Brain microvascular endothelial cell (primary cell): ENCODE data around the gene FOXF2.

ENCODE experiments used
- DNase-seq: peaks from one replicate; pipeline ENCODE4 v3.0.0-alpha.2; 2020
- H3K27ac ChIP-seq: fragments of 250-450 bp; sonication (Bioruptor Pico); 2 replicates; pipeline ENCODE4 v1.5.1; 2020; ENCODE audit warnings: mild to moderate bottlenecking, moderate library complexity
- H3K27me3 ChIP-seq: fragments of 250-450 bp; sonication (Bioruptor Pico); replicated peaks from 2 replicates; pipeline ENCODE4 v1.5.1; 2020; ENCODE audit warnings: mild to moderate bottlenecking
- H3K36me3 ChIP-seq: fragments of 250-450 bp; sonication (Bioruptor Pico); replicated peaks from 2 replicates; pipeline ENCODE4 v1.5.1; 2020; ENCODE audit warnings: mild to moderate bottlenecking
- H3K4me3 ChIP-seq: 2 replicates; pipeline ENCODE4 v1.5.1; 2011; ENCODE audit warnings: low read depth, mild to moderate bottlenecking, control low read depth, low read length, moderate library complexity
- in situ Hi-C: cut with HindIII; loops from 2 replicates; pipeline ENCODE4 v1.10.0; 2017; ENCODE audit warnings: low sequenced_read_pairs, low pct_ligation_motif_present
- TF ChIP-seq, protein P1 (sequence below): IDR thresholded peaks from 2 replicates; pipeline ENCODE4 v1.5.1; 2011; ENCODE audit warnings: low read depth, mild to moderate bottlenecking, moderate library complexity, low read length, control low read depth, inconsistent platforms; ENCODE audit errors: missing control alignments

Gene FOXF2

DNA sequence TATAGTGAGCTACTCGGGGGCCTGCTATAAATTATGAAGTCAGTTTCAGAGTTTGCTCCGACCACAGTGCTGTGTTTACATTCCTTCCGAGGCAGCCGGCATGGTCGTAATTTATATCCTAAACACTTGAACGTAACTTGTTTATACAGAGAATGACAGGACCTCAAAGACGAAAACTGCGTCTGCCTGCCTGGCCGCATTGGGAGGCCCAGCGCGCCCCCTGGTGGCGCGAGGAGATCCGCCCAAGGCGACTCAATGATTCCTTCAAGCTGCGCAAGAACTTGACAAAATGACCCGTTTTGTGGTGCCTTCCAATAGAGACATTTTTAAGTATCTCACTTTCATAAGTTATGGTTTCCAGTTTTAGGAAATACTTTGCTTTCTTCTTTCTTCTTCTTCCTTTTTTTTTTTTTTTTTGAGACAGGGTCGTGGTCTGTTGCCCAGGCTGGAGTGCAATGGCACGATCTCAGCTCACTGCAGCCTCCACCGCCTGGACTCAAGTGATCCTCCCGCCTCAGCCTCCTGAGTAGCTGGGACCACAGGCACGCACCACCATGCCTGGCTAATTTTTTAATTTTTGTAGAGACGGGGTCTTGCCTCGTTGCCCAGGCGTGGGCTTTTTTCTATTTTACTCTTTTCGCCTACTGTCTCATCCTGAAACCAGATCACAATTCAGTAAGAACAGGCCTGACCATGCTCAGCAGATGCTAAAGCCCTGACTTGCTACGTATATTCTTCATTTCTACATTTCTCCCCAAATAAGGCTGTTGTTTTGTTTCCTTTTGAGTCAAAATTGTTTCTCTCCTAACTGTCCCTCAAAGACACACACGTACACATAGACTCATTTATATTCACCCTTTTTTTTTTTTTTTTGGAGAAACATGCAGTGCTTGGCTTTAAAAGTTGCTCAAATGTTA, 7.8 kb downstream of the FOXF2 start:
- peak; percentile 69 for DNase-seq
- in situ Hi-C loops = no loop called here
- TF ChIP-seq, protein P1, sequence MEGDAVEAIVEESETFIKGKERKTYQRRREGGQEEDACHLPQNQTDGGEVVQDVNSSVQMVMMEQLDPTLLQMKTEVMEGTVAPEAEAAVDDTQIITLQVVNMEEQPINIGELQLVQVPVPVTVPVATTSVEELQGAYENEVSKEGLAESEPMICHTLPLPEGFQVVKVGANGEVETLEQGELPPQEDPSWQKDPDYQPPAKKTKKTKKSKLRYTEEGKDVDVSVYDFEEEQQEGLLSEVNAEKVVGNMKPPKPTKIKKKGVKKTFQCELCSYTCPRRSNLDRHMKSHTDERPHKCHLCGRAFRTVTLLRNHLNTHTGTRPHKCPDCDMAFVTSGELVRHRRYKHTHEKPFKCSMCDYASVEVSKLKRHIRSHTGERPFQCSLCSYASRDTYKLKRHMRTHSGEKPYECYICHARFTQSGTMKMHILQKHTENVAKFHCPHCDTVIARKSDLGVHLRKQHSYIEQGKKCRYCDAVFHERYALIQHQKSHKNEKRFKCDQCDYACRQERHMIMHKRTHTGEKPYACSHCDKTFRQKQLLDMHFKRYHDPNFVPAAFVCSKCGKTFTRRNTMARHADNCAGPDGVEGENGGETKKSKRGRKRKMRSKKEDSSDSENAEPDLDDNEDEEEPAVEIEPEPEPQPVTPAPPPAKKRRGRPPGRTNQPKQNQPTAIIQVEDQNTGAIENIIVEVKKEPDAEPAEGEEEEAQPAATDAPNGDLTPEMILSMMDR = peak; percentile 99
- Histone ChIP-seq H3K27me3 (peaks cover 28% of the 10 kb centered on the region), H3K27ac (no peak overlapping the region), H3K4me3 (no peak overlapping the region), H3K36me3 (no peaks in the 10 kb centered on the region)

DNA sequence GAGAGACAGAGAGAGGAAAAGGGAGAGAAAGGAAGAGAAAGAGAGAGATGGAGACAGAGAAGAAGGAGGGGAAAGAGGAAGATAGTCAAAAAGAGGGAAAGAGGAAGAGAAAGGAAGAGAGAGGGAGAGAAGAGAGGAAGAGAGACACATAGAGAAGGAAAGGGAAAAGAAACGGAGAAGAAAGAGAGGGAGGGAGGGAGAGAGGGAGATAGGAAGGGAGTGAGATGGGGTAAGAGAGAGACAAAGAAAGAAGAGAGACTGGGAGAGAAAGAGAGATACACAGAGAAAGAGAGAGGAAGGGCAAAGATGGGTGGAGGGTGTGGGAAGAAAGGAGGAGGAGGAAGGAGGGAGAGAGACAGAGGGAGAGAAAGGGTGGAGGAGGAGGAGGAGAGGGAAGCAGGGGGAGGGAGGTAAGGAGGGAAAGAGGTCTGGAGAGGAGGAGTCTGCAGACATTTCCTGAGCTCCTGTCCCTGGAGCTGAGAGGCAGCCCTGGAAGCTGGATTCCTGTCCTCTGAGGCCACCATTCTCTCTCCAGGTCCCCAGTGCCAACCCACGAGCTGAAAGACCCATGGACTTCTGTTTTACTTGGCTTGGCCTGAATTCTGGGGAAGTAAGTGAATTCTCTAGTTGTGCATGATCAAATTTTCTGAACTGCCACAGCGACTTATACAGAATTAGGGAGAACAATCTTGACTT, 9.9 kb downstream of the FOXF2 start:
- DNase-seq = no peak
- in situ Hi-C loops = no loop called here
- H3K27ac ChIP-seq = no peak overlapping the region
- no peak overlapping the region for H3K4me3 ChIP-seq
- H3K36me3 ChIP-seq = no peaks in the 10 kb centered on the region
- peaks cover 9% of the 10 kb centered on the region for H3K27me3 ChIP-seq
- TF ChIP-seq, protein P1 = no peak

DNA sequence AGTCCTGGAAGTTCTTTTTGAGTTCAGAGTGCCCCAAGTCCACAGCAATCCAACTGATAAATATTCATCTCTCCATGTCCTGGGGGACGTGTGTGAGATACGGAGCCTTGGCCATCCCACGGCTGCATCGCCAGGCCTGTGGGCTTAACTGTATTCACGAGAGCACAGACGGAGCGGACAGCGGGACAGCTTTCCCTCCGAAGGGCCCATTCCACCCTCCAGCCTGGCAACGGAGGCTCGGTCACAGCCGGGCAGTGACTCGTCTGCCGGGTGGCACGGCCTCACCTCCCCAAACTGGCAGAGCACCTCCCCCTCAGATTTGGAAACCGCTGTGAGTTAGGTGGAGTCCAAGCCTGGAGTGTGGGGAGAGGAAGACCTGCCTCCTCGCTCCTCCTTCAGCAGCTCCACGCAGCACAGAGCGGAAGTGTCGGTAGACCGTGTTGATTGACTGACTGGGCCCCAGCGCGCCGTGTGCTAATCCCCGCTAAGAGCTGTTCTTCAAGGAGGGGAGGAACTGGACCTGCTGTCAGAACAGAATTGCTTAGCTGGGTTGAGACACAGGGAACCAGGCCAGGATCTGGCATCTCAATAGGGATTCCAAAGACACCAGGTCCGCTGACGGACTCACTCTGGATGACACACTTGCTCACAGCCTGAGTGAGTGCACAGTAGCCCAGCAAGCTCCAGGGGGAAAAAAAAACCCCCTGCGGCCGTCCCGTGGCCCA, 10.9 kb downstream of the FOXF2 start:
- in situ Hi-C loops = no loop called here
- TF ChIP-seq, protein P1 = no peak
- DNase-seq = no peak
- H3K27me3 ChIP-seq = no peaks in the 10 kb centered on the region
- H3K4me3 ChIP-seq = no peak overlapping the region
- no peaks in the 10 kb centered on the region for H3K36me3 ChIP-seq
- H3K27ac ChIP-seq = no peak overlapping the region

DNA sequence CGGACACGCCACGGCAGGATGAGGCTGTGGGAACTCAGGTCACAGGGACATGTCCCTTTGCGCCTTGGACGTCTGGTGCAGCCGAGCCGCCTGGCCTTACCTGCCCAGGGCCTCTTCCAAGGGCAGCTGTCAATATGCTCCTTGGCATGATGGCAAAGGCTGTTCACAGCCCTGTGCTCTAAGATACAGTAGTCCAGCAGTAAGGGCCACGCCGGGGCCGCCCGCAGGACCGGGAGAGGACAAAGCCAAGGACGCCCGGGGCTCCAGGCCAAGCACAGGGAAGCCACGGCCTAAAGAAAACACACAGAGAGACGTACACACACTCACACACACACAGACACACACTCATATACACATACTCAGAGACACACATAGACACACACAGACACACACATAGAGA, 13.0 kb downstream of the FOXF2 start:
- H3K27me3 ChIP-seq = no peaks in the 10 kb centered on the region
- DNase-seq = no peak
- H3K4me3 ChIP-seq = no peak overlapping the region
- TF ChIP-seq, protein P1 = no peak
- no peaks in the 10 kb centered on the region for H3K36me3 ChIP-seq
- no peak overlapping the region for H3K27ac ChIP-seq
- in situ Hi-C loops = no loop called here

DNA sequence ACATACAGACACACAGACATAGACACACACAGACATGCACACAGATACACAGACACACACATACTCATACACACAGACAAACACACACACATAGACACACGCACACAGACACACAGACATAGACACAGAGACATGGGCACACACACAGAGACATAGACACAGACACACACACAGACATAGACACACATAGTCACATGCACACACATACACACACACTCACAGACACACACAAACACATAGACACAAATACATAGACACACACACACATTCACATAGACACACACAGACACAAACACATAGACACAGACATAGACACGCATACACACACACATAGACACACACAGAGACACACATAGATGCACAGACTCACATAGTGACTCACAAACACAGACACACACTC, 13.5 kb downstream of the FOXF2 start:
- Histone ChIP-seq H3K27ac (no peak overlapping the region), H3K4me3 (no peak overlapping the region), H3K36me3 (no peaks in the 10 kb centered on the region), H3K27me3 (no peaks in the 10 kb centered on the region)
- in situ Hi-C loops = no loop called here
- no peak for DNase-seq
- TF ChIP-seq, protein P1 = no peak
